ENCODE results near the gene C8A.

Gene C8A

GRCh38 chr1:56925193-56925592, 70.6 kb downstream of the C8A start:
- no peak for DNase-seq (ENCODE audit: low spot score)

DNA sequence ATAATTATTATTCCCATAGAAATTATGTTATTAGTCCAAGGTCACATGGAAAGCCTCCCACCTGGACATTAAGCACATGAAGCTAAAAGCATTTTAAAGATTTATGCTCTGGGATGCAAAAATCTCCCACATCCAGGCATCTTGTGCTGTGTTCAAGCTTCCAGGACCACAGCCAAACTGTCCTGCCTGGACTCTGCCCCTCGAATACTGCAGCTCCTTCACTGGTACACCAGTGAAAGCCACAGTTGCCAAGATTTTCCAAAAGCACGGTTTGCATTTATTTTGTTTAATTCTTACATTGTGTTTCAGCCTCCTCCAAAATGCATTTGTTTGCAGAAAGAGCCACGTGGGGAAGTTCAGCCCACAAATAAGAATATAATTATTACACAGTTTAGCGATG, 72.6 kb downstream of the C8A start:
- DNase-seq (ENCODE audit: low spot score): no peak

GRCh38 chr1:56927986-56928385, 73.4 kb downstream of the C8A start:
- DNase-seq (ENCODE audit: low spot score): no peak

DNA sequence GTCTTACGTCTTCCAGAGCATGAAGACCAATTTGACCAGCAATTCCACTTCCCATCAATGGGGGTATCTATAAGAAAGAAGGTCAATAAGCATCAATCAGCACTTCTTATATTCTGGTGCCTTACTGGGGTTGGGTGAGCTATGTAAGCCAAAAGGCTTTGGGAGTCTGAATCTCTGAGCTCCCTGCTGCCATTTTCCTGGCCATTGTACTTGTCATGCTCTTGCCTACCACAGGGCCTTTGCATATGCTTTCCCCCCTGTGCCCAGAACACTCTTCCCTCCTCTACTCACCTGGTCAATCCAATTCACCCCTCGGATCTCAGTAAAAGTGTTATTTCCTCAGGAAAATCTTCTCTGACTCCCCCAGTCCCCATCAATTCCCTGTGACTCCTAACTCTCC, 74.9 kb downstream of the C8A start:
- no peak for DNase-seq (ENCODE audit: low spot score)

DNA sequence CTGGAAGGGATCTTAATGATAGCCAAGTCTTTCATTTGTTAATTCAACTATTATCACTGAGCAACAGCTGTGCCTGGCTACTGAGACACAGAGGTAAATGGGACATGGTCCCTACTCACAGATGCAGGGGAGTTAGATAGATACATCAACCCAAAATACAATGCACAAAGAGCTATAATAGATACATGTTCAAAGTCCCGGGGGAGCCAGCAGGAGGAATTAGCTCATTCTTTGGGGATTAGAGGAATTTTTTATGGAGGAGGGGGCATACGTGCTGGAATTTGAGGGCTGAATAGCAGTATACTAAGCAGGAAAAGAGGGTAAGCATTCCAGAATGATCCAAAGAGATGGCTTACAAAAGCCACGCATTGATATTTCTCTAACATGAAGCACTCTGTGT, 76.6 kb downstream of the C8A start:
- DNase-seq (ENCODE audit: low spot score): no peak

DNA sequence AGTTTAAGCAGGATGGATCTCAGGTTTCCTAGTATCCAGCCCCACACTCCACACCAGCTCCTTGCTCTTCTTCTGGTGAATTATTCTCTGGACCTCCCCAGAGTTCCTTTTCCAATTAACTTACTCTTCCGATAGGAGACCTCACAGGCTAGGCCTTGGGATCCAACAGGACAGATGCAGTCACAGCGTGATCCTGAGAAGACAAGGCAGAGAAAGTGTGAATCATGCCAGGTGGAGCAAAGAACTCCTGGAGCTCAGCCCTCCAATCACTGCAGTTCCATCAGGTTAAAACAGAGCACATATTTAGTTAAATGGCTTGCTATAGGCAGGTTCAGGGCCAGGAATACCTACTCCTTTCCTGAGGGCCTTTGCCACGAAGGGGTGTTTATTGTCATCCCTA, 77.1 kb downstream of the C8A start:
- no peak for DNase-seq (ENCODE audit: low spot score)

DNA sequence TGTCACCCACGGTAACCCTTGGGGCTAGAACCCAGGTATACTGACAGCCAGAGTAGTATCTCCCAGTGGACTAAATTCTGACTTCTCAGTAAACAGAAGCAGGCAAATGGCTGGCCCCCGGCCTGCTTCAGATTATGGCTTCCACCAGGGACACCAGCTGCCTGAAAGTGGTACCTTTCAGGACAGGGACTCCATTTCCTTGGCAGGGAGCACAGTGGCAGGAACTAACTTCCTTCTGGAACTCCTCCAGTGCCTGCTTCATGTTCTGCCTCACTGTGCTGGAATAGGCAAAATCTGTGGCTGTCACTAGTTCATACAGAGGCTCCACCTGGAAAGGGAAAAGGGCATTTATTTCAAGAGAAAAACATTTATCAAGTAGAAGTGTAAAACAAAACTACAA, 78.6 kb downstream of the C8A start:
- no peak for DNase-seq (ENCODE audit: low spot score)

- DNase-seq (ENCODE audit: low spot score): no peak
Measured at GRCh38 chr1:56933606-56934005, 79.0 kb downstream of the C8A start.

DNA sequence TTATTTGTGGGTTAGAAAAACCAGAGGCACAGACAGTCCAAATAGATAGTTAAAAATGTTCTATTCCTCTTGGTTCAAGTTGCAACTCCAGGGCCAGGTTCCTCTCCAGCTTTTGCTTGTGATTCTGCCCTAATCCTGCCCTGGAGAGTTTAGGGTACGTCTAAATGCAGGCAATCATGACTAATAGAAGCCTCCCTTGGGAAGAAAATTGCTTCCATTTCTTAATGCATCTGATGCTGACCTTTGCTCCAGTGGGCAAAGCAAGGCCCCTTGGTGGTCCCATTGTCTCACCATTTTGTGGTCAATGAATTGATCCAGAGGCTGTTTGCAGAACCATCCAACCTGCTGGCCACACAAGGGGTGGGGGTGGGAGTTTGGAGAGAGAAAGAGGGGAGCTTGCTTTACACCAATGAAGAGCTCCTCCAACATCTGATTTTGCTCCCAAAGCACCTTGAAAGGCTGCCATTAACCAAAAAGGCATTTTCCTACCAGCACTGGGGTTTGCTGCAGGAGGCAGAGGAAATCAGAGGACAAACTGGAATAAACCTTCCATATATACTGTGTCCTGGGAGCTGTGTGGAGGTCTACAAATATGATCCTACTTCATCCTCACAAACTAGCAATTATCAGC, 79.9 kb downstream of the C8A start:
- DNase-seq (ENCODE audit: low spot score): no peak

- DNase-seq (ENCODE audit: low spot score): no peak
Measured at GRCh38 chr1:56938646-56939045, 84.0 kb downstream of the C8A start.

DNA sequence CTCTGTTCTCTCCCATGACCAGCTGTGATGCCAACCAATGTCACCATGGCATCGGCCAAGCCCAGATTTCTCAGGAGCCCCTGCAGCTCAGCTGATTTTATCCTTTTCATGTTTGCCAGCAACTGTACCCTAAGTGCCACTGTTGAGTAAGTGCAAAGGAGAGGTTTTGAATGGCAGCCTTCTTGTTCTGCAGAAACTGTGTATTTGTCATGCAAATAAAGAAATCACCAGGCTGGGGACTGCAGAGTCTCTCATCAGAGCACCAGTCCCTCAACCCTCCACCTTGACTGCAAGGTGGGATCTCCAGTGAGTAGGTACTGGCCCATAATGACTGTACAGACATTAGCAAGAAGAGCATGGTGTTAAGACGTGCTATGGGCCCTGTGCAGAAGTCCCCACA, 84.6 kb downstream of the C8A start:
- DNase-seq (ENCODE audit: low spot score): no peak

DNA sequence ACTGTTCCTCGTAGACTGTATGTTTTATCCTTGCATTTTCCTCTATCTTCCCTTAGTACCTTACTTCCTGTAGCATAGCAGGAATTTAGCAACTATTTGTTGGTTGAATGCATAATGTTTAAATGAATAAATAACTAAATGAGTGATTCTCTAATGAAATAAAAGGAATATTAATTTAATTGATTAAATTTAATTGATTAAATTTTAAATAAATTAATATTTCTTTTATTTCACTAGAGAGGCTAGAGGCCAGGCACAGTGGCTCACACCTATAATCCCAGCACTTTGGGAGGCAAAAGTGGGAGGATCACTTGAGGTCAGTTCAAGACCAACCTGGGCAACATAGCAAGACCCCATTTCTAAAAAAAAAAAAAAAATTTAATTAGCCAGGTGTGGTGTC, 85.4 kb downstream of the C8A start:
- DNase-seq (ENCODE audit: low spot score): no peak

- no peak for DNase-seq (ENCODE audit: low spot score)
Measured at GRCh38 chr1:56948403-56949023, 93.9 kb downstream of the C8A start.

DNA sequence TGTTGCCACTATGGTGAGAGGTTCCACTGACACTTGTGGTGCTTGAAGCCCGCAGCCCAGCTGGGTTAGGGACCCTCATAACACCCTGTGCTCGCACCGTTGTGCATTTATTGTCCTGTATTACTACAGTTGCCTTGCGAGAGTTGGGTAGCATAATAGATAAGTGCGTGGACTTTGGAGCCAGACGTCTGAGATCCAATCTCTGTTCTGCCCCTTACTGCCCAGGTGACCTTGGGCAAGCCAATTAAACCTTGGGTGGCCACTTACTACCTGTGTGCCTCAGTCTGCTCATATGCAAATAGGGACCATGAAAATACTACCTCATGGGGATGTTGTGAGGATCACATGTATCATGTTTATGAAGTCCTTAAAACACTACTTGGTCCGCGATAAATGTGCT, 97.9 kb downstream of the C8A start:
- DNase-seq (ENCODE audit: low spot score): no peak

DNA sequence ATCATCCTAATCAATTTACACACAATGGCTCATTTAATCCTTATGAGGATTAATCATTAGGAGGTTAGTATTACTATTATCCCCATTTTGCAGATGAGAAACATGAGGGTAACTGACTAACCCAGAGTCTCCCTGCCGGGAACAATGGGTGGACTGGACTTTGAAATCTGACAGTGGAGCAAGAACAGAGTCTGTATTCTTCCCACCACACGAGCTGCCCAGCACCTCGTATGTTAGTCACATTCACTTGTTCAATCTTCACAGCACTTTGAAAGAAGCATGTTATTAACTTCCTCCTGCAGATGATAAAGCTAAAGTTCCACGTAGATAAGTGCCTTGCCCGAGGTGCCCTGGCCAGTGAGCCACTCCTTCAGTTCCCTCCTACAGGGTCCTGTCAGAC, 98.8 kb downstream of the C8A start:
- no peak for DNase-seq (ENCODE audit: low spot score)

GRCh38 chr1:56954664-56955063, 100.1 kb downstream of the C8A start:
- DNase-seq (ENCODE audit: low spot score): no peak

GRCh38 chr1:56957931-56958330, 103.3 kb downstream of the C8A start:
- DNase-seq (ENCODE audit: low spot score): no peak

GRCh38 chr1:56958526-56958925, 103.9 kb downstream of the C8A start:
- no peak for DNase-seq (ENCODE audit: low spot score)

- DNase-seq (ENCODE audit: low spot score): no peak
Measured at GRCh38 chr1:56961426-56961825, 106.8 kb downstream of the C8A start.

DNA sequence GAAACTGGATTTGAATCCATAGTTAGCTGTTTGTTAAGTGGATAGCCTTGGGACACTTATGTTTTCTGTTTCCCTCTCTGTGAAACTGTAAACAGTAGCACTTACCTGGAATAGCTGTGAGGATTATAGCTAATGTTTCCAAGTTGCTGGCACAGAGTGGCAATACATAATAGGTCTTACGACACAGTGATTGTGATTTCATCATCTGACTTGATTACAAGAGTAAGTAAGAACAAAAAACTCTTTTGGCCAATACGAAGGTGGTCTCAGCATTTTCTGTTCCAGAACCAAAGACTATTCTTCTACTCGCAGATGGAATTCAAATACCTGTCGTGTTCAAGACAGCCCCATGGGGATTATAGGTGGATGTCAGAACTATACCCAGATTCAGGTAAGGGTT, 109.1 kb downstream of the C8A start:
- DNase-seq (ENCODE audit: low spot score): no peak

DNA sequence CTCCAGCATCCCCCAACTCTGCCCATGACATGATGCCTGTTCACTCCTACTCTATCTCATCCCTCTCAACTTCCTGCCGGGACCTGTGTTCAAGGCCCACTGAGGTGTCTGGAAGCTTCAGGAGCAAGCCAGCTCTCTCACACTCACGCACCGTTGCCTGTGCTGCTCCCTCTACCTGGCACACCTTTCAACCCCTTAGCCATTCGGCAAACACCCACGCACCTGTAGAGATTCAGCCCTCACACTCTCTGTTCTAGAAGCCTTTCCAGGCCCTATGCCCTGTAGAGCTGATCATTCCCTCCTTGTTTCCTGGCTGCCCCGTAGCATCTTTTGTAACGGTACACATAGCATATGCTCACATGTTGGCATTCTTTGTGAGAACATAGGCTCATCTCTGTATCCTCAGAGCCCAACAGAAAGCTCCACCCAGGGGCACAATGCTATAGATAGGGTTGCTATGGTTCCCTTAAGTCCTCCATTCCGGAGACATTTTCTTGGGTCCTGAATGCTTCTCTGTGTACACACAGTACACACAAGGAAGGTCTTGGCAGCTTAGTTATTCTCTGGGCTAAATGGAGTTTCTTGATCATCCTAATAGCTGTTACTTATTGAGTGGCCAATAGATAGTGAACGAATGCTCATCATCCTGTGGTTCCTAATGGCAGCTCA, 109.9 kb downstream of the C8A start:
- no peak for DNase-seq (ENCODE audit: low spot score)

GRCh38 chr1:56965191-56965590, 110.6 kb downstream of the C8A start:
- DNase-seq (ENCODE audit: low spot score): no peak

DNA sequence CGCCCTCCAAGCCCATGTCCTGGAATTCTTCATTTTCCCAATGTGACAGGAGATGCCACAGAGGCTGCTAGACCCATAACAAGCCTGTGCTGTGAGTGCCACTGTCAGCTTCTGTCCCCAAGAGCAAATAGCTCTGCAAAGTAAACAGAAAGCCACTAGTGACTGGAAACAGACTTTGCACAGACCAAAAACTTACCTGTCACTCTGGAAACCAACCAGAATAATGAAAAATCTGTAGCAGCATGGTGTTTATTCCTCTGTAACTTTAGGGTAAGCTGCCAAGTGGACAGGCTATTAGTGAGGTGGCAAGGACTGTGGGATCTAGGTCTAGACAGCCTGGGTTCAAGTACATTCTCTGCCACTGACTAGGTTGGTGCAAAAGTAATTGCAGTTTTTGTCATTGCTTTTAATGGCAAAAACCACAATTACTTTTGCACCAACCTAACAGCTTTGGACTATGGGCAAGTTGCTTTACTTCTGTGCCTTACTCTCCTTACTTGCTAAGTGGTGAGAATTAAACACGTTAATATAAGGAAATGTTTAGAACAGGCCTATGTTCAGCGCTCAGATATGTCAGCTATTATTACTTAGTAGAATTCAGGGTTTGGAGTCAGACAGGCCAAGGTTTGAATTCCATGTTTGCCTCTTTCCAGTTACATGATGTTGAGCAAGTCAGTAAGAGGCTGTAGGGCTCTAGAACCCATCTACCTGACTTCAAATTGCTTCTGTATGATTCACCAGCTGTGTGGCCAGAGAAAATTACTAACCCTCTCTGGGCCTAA, 111.5 kb downstream of the C8A start, which contains the start of gene C8B:
Gene C8B, minus strand, starts transcription at position 100 of the 782 bp plus-strand sequence. Its CDS starts 67 bp downstream, at position 33.
- no peak for DNase-seq (ENCODE audit: low spot score)

Measured in CD4-positive, alpha-beta T cell treated with Interleukin-6 at 100 ng/mL for 8 hours (primary cell).